Activated CD8-positive, alpha-beta memory T cell treated with anti-CD3 and anti-CD28 coated beads, Interleukin-2, amount 10 ng/mL, durations not matched to agents 7 days and 5 days (primary cell): ENCODE results near the gene DGKH. TPM values are rescaled to one million over a fixed set of nuclear protein-coding genes. Genes with fewer than 3 reads are reported as not detected.
A peak's percentile ranks its signal among the peaks of the same experiment; 100 is the strongest.

Source experiments
- ATAC-seq: fragments of 150-1000 bp; cut with Tn5 transposase; one replicate; pipeline ENCODE4 v1.10.0; 2021; ENCODE audit warnings: moderate library complexity
- CTCF ChIA-PET: fragments of 350-600 bp; sonication (Branson Sonifier 250); formaldehyde crosslinking; loops from one replicate; lab custom pipeline; 2021; ENCODE audit warnings: antibody characterized with exemption; lab: Charles Lee
- DNase-seq: peaks from one replicate; pipeline ENCODE4 v3.0.0-alpha.2; 2020
- H3K27ac Mint-ChIP-seq: one replicate; pipeline ENCODE4 v1.8.0; 2021; ENCODE audit warnings: mild to moderate bottlenecking, mixed read lengths
- H3K27me3 Mint-ChIP-seq: one replicate; pipeline ENCODE4 v1.8.0; 2021; ENCODE audit warnings: mixed read lengths
- H3K36me3 Mint-ChIP-seq: one replicate; pipeline ENCODE4 v1.8.0; 2021; ENCODE audit warnings: mild to moderate bottlenecking, mixed read lengths
- H3K4me1 Mint-ChIP-seq: one replicate; pipeline ENCODE4 v1.8.0; 2021; ENCODE audit warnings: mixed read lengths
- H3K4me3 Mint-ChIP-seq: one replicate; pipeline ENCODE4 v1.8.0; 2021; ENCODE audit warnings: mild to moderate bottlenecking, moderate library complexity, mixed read lengths
- H3K9me3 Mint-ChIP-seq: one replicate; pipeline ENCODE4 v1.8.0; 2022; ENCODE audit warnings: low read depth, mixed read lengths
- total RNA-seq, 2 experiments: library from RNA; stranded (reverse); gene quantifications; one replicate each; pipeline ENCODE4 v1.2.3, GENCODE V29; 2021

Gene DGKH
- total RNA-seq, 2 experiments from 2014 or later, result 20.0 to 24.7 TPM

DNA sequence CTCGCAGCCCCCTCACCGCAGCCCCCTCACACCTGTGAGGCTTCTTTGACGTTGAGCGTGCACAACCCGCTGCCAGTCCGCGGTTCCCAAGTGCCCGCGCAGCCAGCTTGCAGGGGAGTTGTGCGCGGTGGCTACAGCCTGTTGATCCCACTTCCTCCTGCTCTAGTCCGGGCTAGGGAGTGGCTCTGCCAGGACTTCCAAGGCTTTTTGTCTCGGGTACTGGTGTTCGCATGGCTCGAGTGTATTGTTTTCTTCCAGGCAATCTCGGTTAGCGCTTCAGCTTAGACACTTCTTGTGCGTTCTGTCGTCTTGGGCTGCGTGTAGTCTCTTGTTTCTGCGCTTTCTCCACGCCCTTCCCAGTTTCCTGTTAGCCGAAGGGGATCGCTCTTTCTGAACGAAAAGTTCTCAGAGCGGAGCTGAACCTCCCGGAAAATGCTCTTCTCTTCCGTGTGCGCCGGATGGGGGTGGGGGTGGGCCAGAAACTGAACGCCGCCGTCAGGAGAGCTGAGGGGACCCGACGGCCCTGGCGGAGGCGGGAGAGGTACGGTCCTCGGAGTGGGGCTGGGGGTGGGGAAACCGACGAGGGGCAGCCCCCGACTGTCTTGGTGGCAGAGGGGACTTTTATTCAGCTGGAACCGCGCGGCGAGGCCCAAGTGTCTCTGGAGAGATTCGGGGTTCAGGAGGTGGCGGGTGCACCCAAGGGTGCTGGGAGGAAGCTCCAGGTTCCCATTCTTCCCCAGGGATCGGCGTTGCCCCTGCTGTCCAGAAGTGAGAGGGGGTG lies 697 bp upstream of the DGKH start:
- Mint-ChIP-seq H3K4me3 (peak overlapping the region; percentile 82), H3K27ac (peak overlapping the region; percentile 79), H3K4me1 (peaks cover 24% of the 10 kb centered on the region), H3K36me3 (peaks cover 13% of the 10 kb centered on the region), H3K27me3 (peaks cover 13% of the 10 kb centered on the region), H3K9me3 (no peaks in the 10 kb centered on the region)
- CTCF ChIA-PET, result interaction anchor here (0.6 to 2.0 kb wide), 4 partner anchors 10 to 380 kb away, joined by 3 to 5 read pairs (median 3); no protein-coding TSS in a partner anchor
- peak; percentile 35 for ATAC-seq
- DNase-seq, result peak; percentile 52

- H3K4me1 Mint-ChIP-seq, result peaks cover 24% of the 10 kb centered on the region
- H3K27ac Mint-ChIP-seq, result peak overlapping the region; percentile 63
These were observed 421 bp downstream of the DGKH start for GRCh38 chr13:42048684-42049453.

DNA sequence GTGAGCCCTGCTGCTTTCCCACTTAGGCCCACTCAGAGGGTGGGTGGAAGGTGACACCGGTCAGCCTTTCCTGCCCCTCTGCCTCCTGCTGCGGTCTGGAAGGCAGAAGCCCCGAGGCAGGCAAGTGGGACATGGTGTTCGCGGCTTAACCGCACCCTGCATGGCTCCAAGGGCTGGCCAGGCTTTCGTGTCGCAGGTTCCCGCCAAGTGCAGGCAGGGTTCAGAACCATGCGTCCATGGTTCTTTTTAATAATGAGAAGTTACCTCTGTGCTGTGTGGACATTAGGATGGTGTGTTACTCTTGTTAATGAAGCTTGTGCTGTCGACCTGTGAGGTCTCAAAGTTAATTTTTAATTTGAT lies 986 bp downstream of the DGKH start:
- Mint-ChIP-seq H3K27me3 (peaks cover 13% of the 10 kb centered on the region), H3K4me3 (peak overlapping the region; percentile 82), H3K36me3 (peaks cover 16% of the 10 kb centered on the region), H3K27ac (peak overlapping the region; percentile 59), H3K4me1 (peaks cover 27% of the 10 kb centered on the region), H3K9me3 (no peaks in the 10 kb centered on the region)
- CTCF ChIA-PET, result interaction anchor here (0.6 kb wide), 1 partner anchor 233 kb away, joined by 3 read pairs; no protein-coding TSS in a partner anchor
- no peak for DNase-seq
- ATAC-seq, result peak; percentile 11

More at GRCh38 chr13:42048684-42049453, 421 bp downstream of the DGKH start:
- ATAC-seq (peak; percentile 69), DNase-seq (peak; percentile 71)
- CTCF ChIA-PET, result interaction anchor here (0.6 kb wide), 1 partner anchor 381 kb away, joined by 3 read pairs; no protein-coding TSS in a partner anchor
- Mint-ChIP-seq H3K4me3 (peak overlapping the region; percentile 82), H3K36me3 (peaks cover 13% of the 10 kb centered on the region), H3K9me3 (no peaks in the 10 kb centered on the region), H3K27me3 (peaks cover 13% of the 10 kb centered on the region)

- no peak overlapping the region for H3K27ac Mint-ChIP-seq
- peaks cover 29% of the 10 kb centered on the region for H3K36me3 Mint-ChIP-seq
- no peaks in the 10 kb centered on the region for H3K9me3 Mint-ChIP-seq
- no peak overlapping the region for H3K4me3 Mint-ChIP-seq
- CTCF ChIA-PET, result no interaction called here
- DNase-seq (no peak), ATAC-seq (peak; percentile 28)
- no peaks in the 10 kb centered on the region for H3K27me3 Mint-ChIP-seq
- peaks cover 31% of the 10 kb centered on the region for H3K4me1 Mint-ChIP-seq
These were observed 6.5 kb downstream of the DGKH start for GRCh38 chr13:42054798-42055499.

- Mint-ChIP-seq H3K4me1 (peaks cover 29% of the 10 kb centered on the region), H3K9me3 (no peaks in the 10 kb centered on the region), H3K4me3 (no peak overlapping the region), H3K27ac (peak overlapping the region; percentile 66), H3K36me3 (peaks cover 31% of the 10 kb centered on the region), H3K27me3 (no peaks in the 10 kb centered on the region)
- DNase-seq (no peak), ATAC-seq (peak; percentile 45)
- CTCF ChIA-PET, result no interaction called here
These were observed 7.1 kb downstream of the DGKH start for GRCh38 chr13:42055500-42056085.

GRCh38 chr13:42056146-42056545 lies 7.7 kb downstream of the DGKH start:
- Mint-ChIP-seq H3K9me3 (no peaks in the 10 kb centered on the region), H3K27ac (peak overlapping the region; percentile 48), H3K36me3 (peaks cover 33% of the 10 kb centered on the region), H3K4me1 (peaks cover 27% of the 10 kb centered on the region), H3K27me3 (no peaks in the 10 kb centered on the region), H3K4me3 (no peak overlapping the region)
- CTCF ChIA-PET, result no interaction called here
- no peak for DNase-seq
- ATAC-seq, result no peak

DNA sequence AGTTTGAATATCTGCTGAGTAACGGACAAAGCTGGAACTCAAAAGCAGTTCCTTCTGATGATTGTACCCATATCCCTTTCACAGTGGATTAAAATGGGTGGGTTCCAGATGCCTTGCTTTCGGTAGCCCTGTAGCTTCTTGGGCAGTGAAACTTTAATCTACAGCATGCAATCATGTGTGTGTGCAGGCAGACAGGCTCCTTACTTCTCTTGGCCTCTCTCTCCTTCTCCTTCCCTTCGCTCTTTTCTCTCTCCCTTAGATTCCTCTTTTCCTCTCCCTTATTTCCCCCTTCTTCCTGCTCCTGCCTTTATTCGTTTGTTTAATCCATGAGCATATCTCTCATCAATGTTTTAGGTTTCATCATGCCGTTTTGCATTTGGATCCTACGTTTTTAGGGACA lies 8.1 kb downstream of the DGKH start:
- Mint-ChIP-seq H3K4me1 (peaks cover 24% of the 10 kb centered on the region), H3K36me3 (peaks cover 33% of the 10 kb centered on the region), H3K27me3 (no peaks in the 10 kb centered on the region), H3K27ac (peak overlapping the region; percentile 54), H3K9me3 (no peaks in the 10 kb centered on the region), H3K4me3 (peak overlapping the region; percentile 46)
- DNase-seq, result no peak
- ATAC-seq, result peak; percentile 47
- CTCF ChIA-PET, result no interaction called here

- CTCF ChIA-PET, result interaction anchor here (1.7 kb wide), 1 partner anchor 11 kb away, joined by 5 read pairs; no protein-coding TSS in a partner anchor
- Mint-ChIP-seq H3K27ac (no peak overlapping the region), H3K4me3 (no peak overlapping the region), H3K9me3 (no peaks in the 10 kb centered on the region), H3K27me3 (no peaks in the 10 kb centered on the region), H3K36me3 (peaks cover 33% of the 10 kb centered on the region), H3K4me1 (peaks cover 16% of the 10 kb centered on the region)
- DNase-seq (no peak), ATAC-seq (no peak)
These were observed 9.6 kb downstream of the DGKH start for GRCh38 chr13:42057918-42058530.

GRCh38 chr13:42061943-42062342 lies 13.5 kb downstream of the DGKH start:
- no peak for DNase-seq
- no peak overlapping the region for H3K4me3 Mint-ChIP-seq
- no peak overlapping the region for H3K27ac Mint-ChIP-seq
- peaks cover 34% of the 10 kb centered on the region for H3K36me3 Mint-ChIP-seq
- no peak for ATAC-seq
- H3K9me3 Mint-ChIP-seq, result no peaks in the 10 kb centered on the region
- CTCF ChIA-PET, result no interaction called here
- H3K4me1 Mint-ChIP-seq, result peaks cover 4% of the 10 kb centered on the region
- no peaks in the 10 kb centered on the region for H3K27me3 Mint-ChIP-seq

GRCh38 chr13:42063105-42063504 lies 14.7 kb downstream of the DGKH start:
- DNase-seq (no peak), ATAC-seq (no peak)
- Mint-ChIP-seq H3K9me3 (no peaks in the 10 kb centered on the region), H3K4me3 (no peak overlapping the region), H3K27ac (no peak overlapping the region), H3K4me1 (no peaks in the 10 kb centered on the region), H3K36me3 (peaks cover 29% of the 10 kb centered on the region), H3K27me3 (no peaks in the 10 kb centered on the region)
- CTCF ChIA-PET, result interaction anchor here (1.6 kb wide), 1 partner anchor 56 kb away, joined by 3 read pairs; no protein-coding TSS in a partner anchor

DNA sequence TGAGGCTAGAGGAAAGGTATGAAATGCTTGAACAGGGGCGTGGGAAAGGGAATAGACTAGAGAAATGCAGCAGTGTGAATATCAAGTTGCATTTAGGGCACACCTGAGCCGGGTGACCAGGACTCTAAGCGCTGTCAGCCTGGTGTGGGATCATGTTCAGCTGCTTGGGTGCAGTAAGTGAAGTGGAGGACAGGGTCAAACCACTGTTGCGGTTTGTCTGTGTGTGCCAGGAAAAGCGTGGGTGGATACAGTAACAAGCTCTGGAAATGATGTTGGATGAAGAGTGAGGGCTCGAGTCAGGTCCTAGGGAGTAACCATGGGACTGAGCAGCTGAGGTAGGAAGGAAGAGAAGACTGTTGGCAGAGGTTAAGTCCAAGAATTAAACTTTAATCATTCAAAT lies 15.8 kb downstream of the DGKH start:
- H3K27me3 Mint-ChIP-seq, result no peaks in the 10 kb centered on the region
- peaks cover 23% of the 10 kb centered on the region for H3K36me3 Mint-ChIP-seq
- ATAC-seq (no peak), DNase-seq (no peak)
- H3K9me3 Mint-ChIP-seq, result no peaks in the 10 kb centered on the region
- CTCF ChIA-PET, result interaction anchor here (1.5 to 1.6 kb wide), 2 partner anchors 17 to 55 kb away, joined by 3 read pairs; no protein-coding TSS in a partner anchor
- no peak overlapping the region for H3K4me3 Mint-ChIP-seq
- H3K27ac Mint-ChIP-seq, result no peak overlapping the region
- H3K4me1 Mint-ChIP-seq, result no peaks in the 10 kb centered on the region

DNA sequence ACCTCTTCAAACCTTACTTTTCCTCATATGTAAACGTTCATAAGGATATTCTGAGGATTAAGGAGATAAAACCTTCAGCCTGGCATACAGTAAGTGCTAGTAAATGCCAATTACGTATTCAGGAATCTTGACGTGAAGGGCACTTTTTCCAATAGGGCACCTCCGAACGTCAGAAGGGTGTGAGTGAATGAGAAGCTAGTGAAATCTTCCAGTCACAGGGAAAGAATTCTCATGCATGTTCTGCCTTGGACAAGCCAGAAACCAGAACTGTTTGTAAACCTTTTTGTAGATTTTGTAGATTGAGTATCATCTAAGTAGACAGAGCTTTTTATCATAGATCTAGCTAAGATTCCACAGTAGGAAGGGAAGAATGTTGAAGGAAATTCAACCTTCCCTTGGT lies 16.5 kb downstream of the DGKH start:
- no peak for DNase-seq

More for the DNA sequence above, 16.5 kb downstream of the DGKH start:
- Mint-ChIP-seq H3K4me1 (no peaks in the 10 kb centered on the region), H3K4me3 (no peak overlapping the region), H3K27ac (no peak overlapping the region), H3K36me3 (peaks cover 25% of the 10 kb centered on the region), H3K9me3 (no peaks in the 10 kb centered on the region), H3K27me3 (no peaks in the 10 kb centered on the region)
- ATAC-seq, result no peak
- CTCF ChIA-PET, result interaction anchor here (1.5 kb wide), 1 partner anchor 18 kb away, joined by 3 read pairs; no protein-coding TSS in a partner anchor
